SIG-M5 (cell line): ENCODE results near the gene ELMOD1.

Experiments used
- DNase-seq: peaks from one replicate; lab custom pipeline; 2025; lab: John Stamatoyannopoulos, UW

ELMOD1 gene

GRCh38 chr11:107688322-107688918 is 97.5 kb downstream of the ELMOD1 start:
- no peak for DNase-seq

DNA sequence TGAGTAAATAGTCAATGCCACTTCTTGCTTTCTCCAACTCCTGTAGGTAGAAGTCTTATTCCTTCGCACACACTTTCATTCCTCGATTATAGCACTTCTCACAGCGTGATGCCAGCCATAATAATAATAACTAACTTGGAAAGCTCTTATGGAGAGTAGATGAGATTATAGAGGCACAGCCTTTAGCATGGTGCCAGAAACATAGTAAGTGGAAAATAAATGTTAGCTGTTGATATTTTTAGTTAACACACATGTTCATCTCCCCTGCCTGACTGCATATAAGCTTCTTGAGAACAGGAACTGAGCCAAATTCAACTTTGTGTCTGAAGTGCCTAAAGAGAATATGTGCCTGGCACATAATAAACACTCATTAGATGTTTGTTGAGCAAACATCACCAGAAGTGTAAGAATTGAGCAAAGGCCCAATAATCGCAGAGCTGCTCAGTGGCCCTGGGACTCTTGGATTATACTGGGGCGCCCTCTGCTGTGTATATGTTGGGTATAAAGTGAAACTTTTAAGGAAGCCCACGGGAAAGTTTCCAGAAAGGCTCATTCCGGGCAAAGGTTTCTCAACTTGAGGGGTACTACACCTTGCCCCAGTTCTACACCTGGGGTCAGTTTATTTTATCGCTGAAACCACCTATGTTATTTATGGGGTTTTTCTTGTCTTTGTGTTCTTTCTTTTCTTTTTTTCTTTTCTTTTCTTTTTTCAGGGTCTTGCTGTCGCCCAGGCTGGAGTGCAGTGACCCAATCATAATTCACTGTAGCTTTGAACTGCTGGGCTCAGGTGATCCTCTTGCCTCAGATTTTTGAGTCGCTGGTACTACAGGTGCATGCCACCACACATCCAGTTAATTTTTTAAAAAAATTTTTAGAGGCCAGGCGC is 98.6 kb downstream of the ELMOD1 start:
- no peak for DNase-seq

DNA sequence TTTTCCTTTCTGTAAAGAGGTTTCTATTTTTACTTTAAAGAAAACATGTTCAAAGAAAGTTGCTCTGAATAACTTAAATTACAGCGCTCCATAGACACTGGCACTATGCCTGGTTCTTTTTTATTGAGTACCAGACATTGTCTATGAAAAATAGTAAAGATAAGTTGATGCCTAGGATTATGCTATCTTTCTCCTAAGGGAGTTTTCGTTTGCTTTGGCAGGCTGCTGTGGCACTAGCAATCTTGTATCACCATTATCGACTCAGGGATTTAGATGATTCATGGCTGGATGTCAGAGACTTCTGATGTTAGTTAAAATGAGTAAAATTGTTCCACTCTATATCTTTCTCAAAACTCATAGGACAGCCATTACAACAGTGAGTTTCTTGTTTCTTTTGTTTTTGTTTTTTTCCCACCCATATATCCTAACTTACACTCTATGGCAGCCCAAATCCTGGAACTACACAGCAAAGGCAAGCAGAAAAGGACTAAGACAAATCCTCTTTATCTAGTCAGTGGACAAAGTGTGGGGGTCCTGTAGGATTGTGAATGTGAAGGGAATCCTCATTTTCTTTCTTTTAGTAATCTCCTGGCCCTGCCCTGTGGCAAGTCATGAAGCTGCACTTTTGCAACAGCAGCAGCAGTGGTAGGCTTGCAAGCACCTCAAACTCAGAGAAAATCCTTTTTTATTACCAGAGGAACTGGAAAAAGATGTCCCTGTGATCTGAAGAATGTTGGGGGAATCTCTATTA is 100.2 kb downstream of the ELMOD1 start:
- no peak for DNase-seq

DNA sequence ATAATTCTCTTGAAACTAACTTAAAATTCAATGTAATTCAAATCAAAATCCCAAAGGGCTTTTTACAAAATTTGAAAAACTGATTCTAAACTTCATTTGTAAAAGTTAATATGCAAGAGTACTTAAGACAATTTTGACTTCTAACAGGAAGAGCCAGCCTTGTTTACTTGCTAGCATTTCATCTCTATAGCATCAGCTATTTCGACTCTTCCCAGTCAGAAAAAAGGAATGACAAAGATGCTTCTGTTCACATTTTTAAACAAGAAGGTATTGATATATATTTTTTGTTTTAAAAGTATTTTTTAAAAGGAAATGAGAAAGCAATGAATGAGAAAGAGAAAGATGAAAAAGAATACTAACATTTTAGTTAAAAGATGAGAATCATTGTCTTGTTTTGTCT is 104.5 kb downstream of the ELMOD1 start:
- no peak for DNase-seq

- no peak for DNase-seq
Observed at GRCh38 chr11:107696140-107696539, 105.2 kb downstream of the ELMOD1 start.

- DNase-seq = no peak
Observed at GRCh38 chr11:107697291-107697690, 106.3 kb downstream of the ELMOD1 start.

GRCh38 chr11:107699371-107700285 is 108.7 kb downstream of the ELMOD1 start:
- no peak for DNase-seq

DNA sequence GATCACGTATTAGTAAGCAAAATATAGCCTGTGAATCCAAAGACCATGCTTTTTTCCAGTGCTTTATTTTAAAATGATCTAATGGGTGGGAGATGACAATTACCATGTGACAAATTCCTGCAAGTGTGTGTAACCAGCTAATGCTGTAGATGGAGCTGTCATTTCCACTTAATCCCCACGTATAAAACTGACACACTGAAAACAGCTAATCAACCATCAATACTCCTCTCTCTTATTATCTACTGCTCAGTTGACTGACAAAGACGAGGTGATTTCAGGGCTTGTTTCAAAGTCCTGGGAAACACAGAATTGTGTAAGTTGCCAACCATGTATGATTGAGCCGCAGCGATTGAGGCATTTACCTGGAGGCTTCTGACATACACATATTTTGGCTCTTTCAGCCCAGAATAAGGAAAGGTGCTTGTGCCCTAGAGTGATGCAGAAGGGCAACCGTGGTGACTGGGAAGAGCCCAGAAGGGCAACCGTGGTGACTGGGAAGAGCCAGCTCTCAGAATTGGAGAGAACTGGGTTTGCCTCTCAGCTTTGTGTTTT is 111.2 kb downstream of the ELMOD1 start:
- DNase-seq = no peak

DNA sequence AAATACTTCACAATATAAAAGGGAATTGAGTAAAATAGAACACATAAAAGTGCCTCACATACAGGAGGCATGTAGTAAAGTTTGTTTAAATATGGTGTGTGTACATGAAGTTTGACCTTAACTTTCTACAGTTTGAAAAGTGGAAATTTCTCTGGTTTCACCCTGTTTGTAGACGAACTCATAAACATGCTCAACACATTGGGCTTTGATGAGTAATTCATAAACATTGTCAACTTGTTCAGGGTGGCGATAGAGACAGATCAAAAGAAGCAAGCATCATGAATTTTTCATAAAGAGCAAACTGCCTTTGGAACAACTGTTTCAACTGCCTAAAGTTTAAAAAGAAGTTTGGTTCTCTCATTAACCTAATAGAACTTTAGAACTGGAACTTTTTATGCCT is 111.8 kb downstream of the ELMOD1 start:
- no peak for DNase-seq

GRCh38 chr11:107704451-107704850 is 113.5 kb downstream of the ELMOD1 start:
- DNase-seq = no peak

GRCh38 chr11:107705027-107705426 is 114.1 kb downstream of the ELMOD1 start:
- no peak for DNase-seq

- DNase-seq = no peak
Observed at GRCh38 chr11:107706531-107706930, 115.6 kb downstream of the ELMOD1 start.

GRCh38 chr11:107707215-107707671 is 116.3 kb downstream of the ELMOD1 start:
- DNase-seq = no peak

GRCh38 chr11:107707807-107708206 is 116.9 kb downstream of the ELMOD1 start:
- DNase-seq = no peak

DNA sequence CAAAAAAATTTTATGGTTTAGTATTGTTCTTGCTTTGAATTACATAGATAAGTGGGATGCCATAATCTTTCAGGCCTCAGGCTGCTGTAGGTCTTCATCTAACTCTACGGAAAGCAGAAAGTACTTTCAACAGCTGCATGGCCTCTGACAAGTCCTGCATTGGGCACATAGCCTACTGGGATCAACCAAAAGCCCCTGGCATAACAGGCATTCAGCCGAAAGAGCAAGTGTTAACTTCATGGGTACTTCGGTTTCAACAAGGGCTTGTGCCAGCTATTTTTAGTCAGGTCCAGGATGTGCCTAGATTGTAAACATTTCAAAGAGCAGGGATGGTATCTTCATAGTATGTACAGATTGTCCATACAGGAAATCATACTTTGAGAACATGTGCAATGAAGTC is 117.8 kb downstream of the ELMOD1 start:
- no peak for DNase-seq

DNA sequence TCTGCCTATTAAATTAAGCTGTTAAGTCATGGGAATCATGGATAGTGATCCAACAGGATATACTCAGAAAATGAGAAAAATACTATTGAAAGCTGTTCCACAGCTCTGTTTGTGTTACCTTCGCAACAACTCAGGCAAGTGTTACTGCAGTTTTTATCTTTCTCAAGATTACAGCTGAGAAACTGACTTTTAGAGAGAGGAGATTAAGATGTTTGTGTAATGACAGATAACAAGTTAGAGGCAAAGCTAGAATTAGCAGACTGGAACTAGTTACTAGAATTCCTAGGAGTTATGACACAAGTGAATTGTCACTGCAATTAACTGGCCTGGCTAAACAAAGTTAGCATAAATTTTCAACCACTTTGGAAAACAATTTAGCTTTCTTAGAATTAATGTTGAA is 119.4 kb downstream of the ELMOD1 start:
- DNase-seq = no peak

GRCh38 chr11:107711861-107712755 is 121.2 kb downstream of the ELMOD1 start, which contains the start of gene SLN:
SLN (minus strand) TSS chr11:107712056.
- DNase-seq = no peak

DNA sequence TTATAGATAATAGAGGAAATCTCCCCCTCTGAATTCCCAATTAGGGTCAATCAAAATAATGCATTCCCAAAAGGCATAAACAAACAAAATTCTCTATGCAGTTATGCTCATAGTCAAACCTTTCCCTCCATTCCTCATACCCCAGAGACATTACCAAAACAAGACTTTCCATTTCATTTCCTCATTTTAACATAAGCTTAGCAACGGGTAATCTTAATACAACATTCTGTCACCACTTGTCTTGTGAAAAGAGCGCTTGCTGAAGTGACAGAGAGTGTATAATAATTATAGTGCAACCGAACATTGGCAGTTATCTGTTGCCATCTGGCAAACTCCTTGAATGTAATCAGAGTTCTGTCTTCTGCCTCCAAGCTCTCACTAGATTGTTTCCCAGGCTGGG is 122.1 kb downstream of the ELMOD1 start:
- DNase-seq = no peak
